GM18858 (cell line): ENCODE measurements around the gene SOCS6.
"Not testable (repeated sequence)": the region's sequence is repeated elsewhere in the genome, so short reads cannot be mapped to it uniquely, and the experiment has no call there.

Experiments used
- ATAC-seq: cut with Tn5 transposase; IDR thresholded peaks from one replicate; pipeline ENCODE4 v1.9.1; 2021; ENCODE audit not compliant: unreplicated experiment

Gene SOCS6

GRCh38 chr18:70288851-70289328 lies at the start of gene SOCS6:
TSS of gene SOCS6 (plus strand) at chr18:70289045. CDS start at chr18:70324669, 35,624 bp downstream.
- ATAC-seq, result peak; percentile 54

GRCh38 chr18:70243131-70243929 lies 45.5 kb upstream of the SOCS6 start:
- no peak for ATAC-seq

- no peak for ATAC-seq
Observed at GRCh38 chr18:70246061-70246466, 42.8 kb upstream of the SOCS6 start.

- ATAC-seq, result no peak
Observed at GRCh38 chr18:70249118-70249517, 39.7 kb upstream of the SOCS6 start.

- not testable (repeated sequence) for ATAC-seq
Observed at GRCh38 chr18:70249861-70250260, 39.0 kb upstream of the SOCS6 start.

GRCh38 chr18:70250781-70251180 lies 38.1 kb upstream of the SOCS6 start:
- no peak for ATAC-seq

- ATAC-seq, result no peak
Observed at GRCh38 chr18:70256184-70256583, 32.7 kb upstream of the SOCS6 start.

GRCh38 chr18:70256994-70257393 lies 31.9 kb upstream of the SOCS6 start:
- no peak for ATAC-seq

GRCh38 chr18:70258243-70258642 lies 30.6 kb upstream of the SOCS6 start:
- no peak for ATAC-seq

GRCh38 chr18:70260683-70261082 lies 28.2 kb upstream of the SOCS6 start:
- no peak for ATAC-seq

GRCh38 chr18:70261141-70261788 lies 27.6 kb upstream of the SOCS6 start:
- no peak for ATAC-seq

GRCh38 chr18:70263336-70263735 lies 25.5 kb upstream of the SOCS6 start:
- ATAC-seq, result no peak

GRCh38 chr18:70271742-70272141 lies 17.1 kb upstream of the SOCS6 start:
- no peak for ATAC-seq

GRCh38 chr18:70273021-70273420 lies 15.8 kb upstream of the SOCS6 start:
- no peak for ATAC-seq

GRCh38 chr18:70276416-70277191 lies 12.2 kb upstream of the SOCS6 start:
- ATAC-seq, result no peak

GRCh38 chr18:70279470-70279869 lies 9.4 kb upstream of the SOCS6 start:
- ATAC-seq, result no peak

GRCh38 chr18:70280007-70280925 lies 8.6 kb upstream of the SOCS6 start:
- ATAC-seq, result no peak

GRCh38 chr18:70284976-70285620 lies 3.7 kb upstream of the SOCS6 start:
- ATAC-seq, result no peak

- no peak for ATAC-seq
Observed at GRCh38 chr18:70287731-70288130, 1.1 kb upstream of the SOCS6 start.
